Endothelial cell of umbilical vein (primary cell): ENCODE measurements around the gene KAT6B.

Experiments used
- CTCF ChIP-seq, 2 donors: IDR thresholded peaks; 1 replicate in 1 of 2; 2 replicates in 1 of 2; pipeline ENCODE4 v1.5.1; 2011; ENCODE audit warnings: low read length in 2 of 2, mild to moderate bottlenecking in 2 of 2, moderate library complexity in 2 of 2, control low read depth in 1 of 2, inconsistent platforms in 1 of 2, low read depth in 1 of 2; ENCODE audit not compliant: insufficient read depth in 1 of 2; ENCODE audit errors: extremely low read depth in 1 of 2
- EZH2 ChIP-seq: IDR thresholded peaks from 2 replicates; pipeline ENCODE4 v1.6.1; 2012; ENCODE audit warnings: borderline replicate concordance, low read depth, mild to moderate bottlenecking, moderate library complexity, low read length, inconsistent platforms; ENCODE audit not compliant: severe bottlenecking
- FOS ChIP-seq: IDR thresholded peaks from 2 replicates; pipeline ENCODE4 v1.6.1; 2011; ENCODE audit warnings: mild to moderate bottlenecking, low read length, moderate library complexity, borderline replicate concordance; ENCODE audit not compliant: insufficient read depth
- GATA2 ChIP-seq: IDR thresholded peaks from 2 replicates; pipeline ENCODE4 v1.7.0; 2011; ENCODE audit warnings: low read depth, mild to moderate bottlenecking, moderate library complexity, mixed read lengths, low read length; ENCODE audit not compliant: insufficient read length, insufficient read depth
- JUN ChIP-seq: IDR thresholded peaks from 2 replicates; pipeline ENCODE4 v1.6.1; 2011; ENCODE audit warnings: borderline replicate concordance, low read depth; ENCODE audit not compliant: insufficient read length, insufficient read depth
- MAX ChIP-seq: IDR thresholded peaks from 2 replicates; pipeline ENCODE4 v1.6.1; 2011; ENCODE audit not compliant: insufficient read depth, insufficient read length
- MYC ChIP-seq: IDR thresholded peaks from one replicate; pipeline ENCODE4 v1.6.1; 2011; ENCODE audit warnings: mild to moderate bottlenecking, low read depth, low read length
- POLR2A ChIP-seq: IDR thresholded peaks from 2 replicates; pipeline ENCODE4 v1.6.1; 2012; ENCODE audit warnings: low read depth, mild to moderate bottlenecking, control low read depth, low read length
- POLR2AphosphoS5 ChIP-seq: IDR thresholded peaks from 2 replicates; pipeline ENCODE4 v1.6.1; 2012; ENCODE audit warnings: low read depth, mild to moderate bottlenecking, control low read depth, low read length, moderate library complexity; ENCODE audit not compliant: insufficient read depth

GRCh38 chr10:75042292-75042974 is 216.0 kb downstream of the KAT6B start:
- TF ChIP-seq POLR2A (no peak), CTCF (IDR thresholded peaks at IDR 0.05; ENCODE audit: extremely low read depth in 1 of 2, insufficient read depth in 1 of 2, low read depth in 1 of 2, low read length in 2 of 2) (no peak), POLR2AphosphoS5 (no peak), MAX (no peak), MYC (no peak), GATA2 (no peak), JUN (peak; percentile 9), FOS (no peak), EZH2 (no peak)
